ENCODE results near the gene AUTS2.
A peak's percentile ranks its signal among the peaks of the same experiment; 100 is the strongest.

AUTS2 gene

DNA sequence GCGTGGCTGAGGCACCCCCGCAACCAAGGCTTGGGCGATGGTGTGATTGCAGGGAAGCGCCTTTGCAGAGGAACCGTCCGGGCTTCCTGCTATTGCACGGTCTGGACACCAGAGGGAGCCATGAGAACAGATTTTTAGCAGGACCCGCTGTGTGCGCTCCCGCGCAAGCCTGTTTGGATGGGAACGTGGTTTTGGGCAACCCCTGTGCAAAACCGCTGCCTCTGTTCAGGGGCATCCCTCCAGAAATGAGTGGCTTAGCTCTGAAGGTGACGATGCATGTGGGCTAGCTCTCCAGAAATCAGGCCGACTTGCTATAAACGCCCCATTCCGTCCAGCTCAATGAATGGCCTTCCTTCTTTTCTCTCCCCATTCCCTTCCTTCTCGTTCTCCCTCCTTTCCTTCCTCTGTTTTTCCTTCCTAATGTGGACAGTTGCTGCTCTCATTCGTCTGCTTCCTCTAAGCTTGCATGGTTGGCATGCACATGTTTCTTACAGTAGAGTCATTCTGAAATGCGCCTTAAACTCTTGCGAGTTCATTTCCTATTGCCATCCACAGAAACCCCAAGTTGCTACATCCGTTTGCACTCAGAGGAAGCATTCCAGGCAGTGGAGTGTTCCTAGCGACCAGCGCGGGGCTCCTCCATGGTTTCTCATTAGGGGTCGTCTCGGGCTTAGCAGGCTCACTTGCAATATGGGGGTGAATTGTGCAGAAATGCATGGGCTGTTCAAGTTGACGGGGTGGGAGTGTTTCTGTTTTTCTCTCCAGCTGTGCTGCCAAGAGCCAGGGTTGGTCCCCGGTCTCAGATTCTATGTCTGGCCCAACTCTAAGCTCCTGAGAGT lies 1231.2 kb downstream of the AUTS2 start:
- peak; percentile 7 to 40 for DNase-seq

DNA sequence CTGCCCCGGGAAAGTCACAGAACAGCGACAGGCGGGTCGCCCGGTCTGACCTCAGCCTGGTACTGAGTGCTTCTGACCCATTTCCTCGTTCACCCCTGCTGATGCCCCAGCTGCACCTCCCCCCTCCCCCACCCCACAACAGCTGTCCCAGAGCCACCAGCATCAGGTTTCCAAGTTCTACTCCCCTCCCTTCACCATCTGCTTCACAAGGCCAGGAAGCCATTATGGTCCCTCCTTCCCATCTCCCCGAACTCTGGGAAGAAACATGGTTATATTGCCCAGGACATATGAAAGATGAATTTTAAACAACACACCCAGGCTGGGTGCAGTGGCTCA lies 1231.8 kb downstream of the AUTS2 start:
- DNase-seq, result no peak

DNA sequence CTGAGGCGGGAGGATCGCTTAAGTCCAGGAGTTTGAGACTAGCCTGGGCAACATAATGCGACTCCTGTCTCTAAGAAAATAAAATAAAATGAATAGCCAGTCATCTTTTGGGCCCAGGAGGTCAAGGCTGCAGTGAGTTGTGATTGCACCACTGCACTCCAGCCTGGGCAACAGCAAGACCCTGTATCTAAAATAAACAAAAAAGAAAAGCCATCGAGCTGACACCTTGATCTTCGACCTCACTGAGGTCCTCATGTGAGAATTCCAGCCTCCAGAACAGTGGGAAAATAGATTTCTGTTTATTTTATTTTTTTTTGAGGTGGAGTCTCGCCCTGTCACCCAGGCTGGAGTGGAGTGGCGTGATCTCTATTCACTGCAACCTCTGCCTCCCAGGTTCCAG lies 1232.2 kb downstream of the AUTS2 start:
- DNase-seq, result no peak

DNA sequence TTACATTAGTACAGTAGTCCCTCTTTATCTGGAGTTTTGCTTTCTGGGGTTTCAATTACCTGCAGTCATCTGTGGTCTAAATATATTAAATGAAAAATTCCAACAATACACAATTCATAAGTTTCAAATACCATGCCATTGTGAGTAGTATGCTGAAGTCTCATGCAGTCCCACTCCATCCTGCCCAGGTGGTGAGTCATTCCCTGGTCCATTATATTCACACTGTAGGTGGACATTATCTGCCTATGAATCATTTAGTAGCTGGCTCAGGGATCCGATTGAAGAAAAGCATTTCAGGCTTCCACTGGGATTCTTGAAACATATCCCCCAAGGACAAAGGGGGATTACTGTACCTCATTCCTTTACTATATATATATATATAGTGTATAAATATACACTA lies 1235.5 kb downstream of the AUTS2 start:
- DNase-seq, result no peak

DNA sequence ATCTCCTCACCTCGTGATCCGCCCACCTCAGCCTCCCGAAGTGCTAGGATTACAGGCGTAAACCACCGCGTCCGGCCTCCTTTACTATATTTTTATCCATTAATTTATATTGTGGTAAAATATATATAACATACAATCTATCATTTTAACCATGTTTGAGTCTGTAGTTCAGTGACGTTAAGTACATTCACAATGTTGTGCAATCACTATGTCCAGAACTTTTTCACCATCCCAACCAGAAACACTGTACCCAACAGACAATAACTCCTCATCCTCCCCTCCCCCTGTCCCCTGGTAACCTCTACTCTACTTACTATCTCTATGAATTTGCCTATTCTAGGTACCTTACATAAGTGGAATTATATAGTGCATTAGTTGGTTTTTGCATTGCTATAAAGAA lies 1236.1 kb downstream of the AUTS2 start:
- no peak for DNase-seq

DNA sequence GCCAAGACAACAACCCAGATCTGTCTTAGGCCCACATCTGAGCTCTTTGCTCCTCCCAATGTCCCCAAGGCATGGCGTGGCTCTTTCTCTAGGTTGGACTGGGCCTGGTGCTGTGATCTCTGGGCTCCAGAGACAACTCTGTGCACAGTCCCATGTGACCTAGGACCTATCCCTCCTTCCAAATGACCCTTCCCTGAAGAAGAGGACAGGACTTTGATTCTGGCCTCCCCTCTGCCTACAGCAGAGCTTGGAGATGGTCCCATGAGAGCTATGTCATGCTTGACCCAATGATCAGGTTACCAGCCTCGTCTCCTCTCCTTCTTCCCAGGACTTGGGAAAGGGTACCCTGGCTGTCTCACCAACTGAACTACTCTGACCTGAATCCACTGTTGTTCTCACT lies 1237.4 kb downstream of the AUTS2 start:
- DNase-seq, result no peak

DNA sequence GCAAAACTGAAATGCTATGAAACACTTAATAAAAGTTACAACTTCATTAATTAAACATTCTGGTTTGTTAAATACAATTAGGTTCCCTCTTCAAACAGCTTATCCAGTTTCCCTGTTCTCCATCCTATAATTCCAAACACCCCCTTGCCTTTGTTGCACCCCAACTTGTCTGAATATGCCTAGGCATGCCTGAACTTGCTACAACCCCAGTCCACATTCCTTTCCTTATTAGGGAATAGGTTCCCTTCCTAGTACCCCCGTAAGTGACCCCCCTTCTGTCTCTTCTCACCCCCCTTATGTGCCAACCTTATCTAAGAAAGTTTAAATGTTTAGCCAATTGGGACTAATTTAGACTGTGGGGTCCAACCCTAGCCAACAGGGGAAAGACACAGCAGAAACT lies 1238.0 kb downstream of the AUTS2 start:
- DNase-seq, result no peak

DNA sequence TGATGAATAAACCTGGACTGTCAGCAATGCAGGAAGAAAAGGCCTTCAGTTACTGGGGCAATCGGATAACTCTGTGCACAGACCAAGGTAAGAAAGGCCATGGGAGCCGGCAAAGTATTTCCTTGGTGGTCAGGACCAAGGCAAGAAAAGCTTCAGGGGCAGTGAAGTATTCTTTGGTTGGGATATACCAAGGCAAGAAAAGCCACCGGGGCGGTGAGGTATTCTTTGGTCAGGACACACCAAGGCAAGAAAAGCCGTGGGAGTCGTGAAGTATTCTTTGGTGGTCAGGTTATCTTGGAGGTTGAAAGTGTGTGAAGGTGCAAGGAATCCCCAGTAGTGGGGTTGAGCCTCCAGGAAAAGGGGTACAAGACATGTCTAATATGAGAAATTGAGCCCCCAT lies 1238.7 kb downstream of the AUTS2 start:
- DNase-seq, result no peak

DNA sequence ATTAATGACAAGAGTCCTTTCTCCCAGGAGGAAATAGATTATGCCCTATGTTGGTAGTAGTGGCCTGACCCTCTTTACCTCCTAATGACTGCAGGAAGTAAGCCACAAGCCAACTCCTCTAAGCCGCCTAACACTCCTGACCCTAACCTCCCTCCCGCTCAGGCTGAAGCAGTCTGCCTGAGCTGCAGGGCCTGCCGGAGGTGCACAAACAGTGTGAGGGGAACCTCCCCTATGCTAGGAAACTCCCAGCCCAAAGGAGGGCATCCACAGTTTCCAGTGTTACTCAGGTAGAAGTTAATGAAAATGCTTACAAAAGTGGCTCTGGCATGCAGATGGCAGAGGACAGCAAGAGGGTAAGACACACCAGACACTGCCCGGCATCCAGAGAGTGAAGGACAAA lies 1239.3 kb downstream of the AUTS2 start:
- no peak for DNase-seq

DNA sequence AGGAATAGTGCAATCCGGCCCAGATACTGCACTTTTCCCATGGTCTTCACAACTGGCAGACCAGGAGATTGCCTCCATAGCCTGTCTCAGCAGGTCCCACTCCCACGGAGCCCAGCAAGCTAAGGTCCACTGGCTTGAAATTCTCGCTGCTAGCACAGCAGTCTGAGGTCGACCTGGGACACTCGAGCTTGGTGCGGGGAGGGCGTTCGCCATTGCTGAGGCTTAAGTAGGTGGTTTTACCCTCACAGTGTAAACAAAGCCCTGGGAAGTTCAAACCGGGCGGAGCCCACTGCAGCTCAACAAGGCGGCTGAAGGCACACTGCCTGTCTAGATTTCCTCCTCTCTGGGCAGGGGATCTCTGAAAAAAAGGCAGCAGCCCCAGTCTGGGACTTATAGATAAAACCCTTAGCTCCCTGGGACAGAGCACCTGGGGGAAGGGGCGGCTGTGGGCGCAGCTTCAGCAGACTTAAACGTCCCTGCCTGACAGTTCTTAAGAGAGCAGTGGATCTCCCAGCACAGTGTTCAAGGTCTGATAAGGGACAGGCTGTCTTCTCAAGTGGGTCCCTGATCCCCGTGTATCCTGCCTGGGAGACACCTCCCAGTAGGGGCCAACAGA lies 1240.1 kb downstream of the AUTS2 start:
- DNase-seq, result no peak
